Fibroblast of skin of left biceps (primary cell): Measurements from ENCODE around the gene ZNRF1.
"Not testable (repeated sequence)": the region's sequence is repeated elsewhere in the genome, so short reads cannot be mapped to it uniquely, and the experiment has no call there.

Experiments used
- DNase-seq, 2 experiments: peaks; one replicate each; pipeline ENCODE4 v3.0.0-alpha.2; 2013; ENCODE audit warnings: low read depth in 2 of 2

ZNRF1 gene

GRCh38 chr16:75112734-75113491 lies 114.1 kb downstream of the ZNRF1 start:
- DNase-seq, result no peak

DNA sequence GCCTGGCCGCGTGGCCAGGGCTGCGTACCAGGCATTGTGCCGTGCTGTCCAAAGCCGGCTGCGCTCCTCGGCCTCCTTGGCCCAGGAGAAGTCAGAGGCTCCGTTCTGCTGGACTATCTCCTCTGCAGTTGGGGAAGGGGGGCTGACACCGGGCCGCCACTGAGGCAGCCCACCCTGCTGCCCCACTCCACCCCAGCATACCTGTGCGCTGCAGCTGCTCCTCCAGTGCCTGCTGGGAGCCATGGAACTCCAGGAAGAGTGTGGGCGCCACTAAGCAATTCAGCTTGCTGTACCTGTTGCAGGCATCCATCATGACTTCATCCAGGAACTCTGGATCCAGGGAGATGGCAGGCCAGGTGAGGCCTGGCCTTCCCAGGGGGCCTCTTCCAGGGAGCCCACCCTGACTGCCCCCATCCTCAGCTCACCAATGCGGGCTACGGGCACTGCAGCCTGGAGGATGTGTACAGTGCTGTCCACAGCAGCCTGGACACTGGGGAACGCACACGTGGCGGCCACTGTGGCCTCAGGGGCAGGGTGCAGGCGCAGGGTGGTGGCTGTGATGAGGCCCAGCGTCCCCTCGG lies 114.8 kb downstream of the ZNRF1 start:
- DNase-seq, result no peak

DNA sequence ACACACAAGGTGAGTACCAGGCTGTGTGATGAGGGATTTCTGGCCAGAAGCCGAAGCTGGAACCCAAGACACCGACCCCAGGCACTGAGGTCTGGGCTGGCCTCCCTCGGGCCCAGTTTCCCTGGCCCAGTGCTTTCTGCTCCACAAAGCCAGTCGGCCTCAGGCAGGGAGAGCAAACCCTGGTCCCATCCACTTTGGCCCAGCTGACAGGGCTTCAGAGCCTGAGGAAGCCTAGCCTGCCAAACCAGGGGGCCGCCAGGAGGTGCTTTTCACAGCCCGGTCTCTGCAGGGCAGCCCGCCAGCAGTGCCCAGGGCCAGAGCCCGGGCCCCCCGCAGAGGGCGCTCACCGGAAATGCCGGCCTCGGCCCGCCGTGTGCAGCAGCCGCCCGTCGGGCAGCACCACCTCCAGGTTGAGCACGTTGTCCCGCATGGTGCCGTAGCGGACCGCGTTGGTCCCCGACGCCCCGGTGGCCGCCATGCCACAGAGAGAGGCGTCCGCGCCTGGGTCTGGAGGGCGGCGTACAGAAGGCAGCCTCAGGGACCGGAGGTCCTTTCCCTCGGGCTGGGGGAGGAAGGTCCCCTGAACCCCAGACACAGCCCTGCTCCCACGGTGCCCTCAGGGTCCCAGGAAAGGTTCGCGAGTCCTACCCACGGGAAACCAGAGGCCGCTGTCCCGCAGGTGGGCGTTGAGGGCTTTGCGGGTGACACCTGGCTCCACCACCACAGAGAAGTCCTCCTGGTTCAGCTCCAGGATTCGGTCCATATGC lies 115.5 kb downstream of the ZNRF1 start:
- no peak for DNase-seq

DNA sequence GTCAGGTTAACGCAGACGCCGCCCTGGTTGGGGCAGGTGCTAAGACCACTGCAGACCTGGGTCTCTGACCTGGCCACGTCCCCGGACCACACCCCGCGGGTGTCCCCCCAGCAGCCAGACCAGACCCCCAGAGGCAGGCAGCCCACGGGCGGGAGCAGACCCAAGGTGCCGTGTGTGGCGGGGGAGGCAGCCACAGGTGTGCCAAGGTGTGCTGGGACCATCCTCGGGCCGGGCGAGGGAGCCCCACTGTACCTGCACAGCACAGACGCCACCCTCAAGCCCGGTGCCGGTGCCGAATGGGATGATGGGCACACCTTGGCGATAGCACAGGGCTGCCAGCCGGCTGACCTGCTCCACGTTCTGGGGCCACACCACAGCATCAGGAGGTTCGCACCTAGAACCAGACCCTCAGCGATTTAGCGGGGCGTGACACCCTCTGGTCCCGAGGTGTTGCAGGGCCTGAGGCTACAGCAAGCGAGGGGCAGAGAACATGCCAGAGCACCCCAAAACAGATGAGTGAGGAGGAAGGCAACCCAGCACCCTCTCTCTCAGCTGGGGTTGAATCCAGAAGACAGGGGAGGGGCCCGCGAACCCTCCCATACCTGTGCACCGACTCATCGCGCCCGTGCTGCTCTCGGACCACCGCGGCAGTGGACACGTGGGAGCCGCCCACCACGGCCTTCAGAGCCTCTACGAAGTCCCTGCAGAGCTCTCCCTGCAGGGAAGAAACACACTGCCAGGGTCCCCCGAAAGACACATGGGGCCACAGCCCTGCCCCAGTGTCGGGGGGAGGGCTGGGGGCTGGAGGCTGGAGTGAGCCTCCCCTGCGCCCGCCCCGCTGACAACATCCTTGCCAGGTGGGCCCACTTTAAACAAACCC lies 116.4 kb downstream of the ZNRF1 start:
- DNase-seq, result no peak

GRCh38 chr16:75116081-75116910 lies 117.5 kb downstream of the ZNRF1 start, which contains the start of gene LDHD:
Gene LDHD (minus strand): TSS chr16:75116780. CDS start chr16:75116720, 60 bp downstream.
- no peak for DNase-seq

DNA sequence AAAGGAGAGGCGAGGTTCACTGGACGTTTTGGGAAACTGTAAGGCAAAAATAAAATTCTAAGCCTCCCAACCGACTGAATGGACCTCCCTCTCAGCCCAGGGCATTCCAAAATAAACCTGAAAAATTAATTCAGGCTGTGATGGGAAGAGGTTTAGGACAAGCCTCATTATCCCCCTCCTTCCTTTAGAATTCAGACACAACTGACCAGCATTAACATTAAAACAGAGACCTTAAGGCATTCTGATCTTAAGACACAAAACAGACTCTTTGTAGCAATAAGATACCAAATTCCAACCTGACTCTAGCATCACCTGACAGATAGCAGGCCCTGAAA lies 118.1 kb downstream of the ZNRF1 start:
- DNase-seq, result no peak

DNA sequence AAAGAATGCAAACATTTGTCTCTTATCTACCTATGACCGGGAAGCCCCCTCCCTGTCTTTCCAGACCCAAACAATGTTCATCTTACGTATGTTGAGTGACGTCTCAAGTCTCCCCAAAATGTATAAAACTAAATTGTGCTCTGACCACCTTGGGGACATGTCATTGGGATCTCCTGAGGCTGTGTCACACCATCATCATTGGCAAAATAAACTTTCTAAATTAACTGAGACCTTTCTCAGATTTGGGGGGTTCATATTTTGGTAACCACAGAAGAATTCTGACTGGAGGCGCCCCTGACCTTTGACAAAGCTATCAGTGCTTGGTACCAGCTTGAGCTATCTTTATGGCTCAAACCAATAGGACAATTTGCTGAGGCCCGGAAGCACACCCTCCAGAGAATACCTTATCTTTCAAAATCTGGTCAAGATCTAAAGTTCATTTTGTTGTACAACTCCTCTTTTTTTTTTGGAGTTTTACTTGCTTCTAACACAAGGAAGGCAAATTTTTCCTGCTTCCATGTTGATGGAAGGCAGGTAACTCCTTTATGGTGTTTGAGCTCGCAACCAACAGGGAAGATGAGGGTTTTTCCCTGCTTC lies 120.2 kb downstream of the ZNRF1 start:
- DNase-seq, result no peak

- DNase-seq, result no peak
Observed at GRCh38 chr16:75120253-75120652, 121.4 kb downstream of the ZNRF1 start.

DNA sequence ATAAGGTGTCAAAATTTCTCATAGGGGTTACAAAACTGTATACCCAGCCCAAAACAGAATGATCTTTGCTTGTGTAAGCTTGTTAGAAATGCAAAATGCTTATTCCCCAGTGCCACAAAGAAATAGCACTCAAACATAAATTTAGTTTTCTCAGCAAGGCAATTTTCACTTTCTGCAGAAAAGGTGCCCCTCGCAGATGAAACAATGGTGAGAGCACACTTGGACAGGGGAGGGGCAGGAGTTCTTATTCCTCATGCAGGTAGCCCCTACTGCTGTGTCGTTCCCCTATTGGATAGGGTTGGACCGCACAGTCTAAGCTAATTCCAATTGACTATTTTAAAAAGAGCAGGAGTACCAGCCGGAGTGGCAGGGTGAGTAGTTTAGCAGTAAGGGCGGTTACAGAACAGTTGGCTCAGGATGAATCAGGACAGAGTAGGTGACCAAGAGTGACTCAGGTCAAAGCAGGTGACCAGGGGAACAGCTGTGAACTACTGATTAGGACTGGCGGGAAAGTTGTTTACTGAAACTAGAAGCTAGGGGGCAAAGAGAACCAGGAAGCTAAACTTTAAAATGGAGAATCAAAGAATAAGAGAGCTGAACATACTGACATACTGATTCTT lies 123.2 kb downstream of the ZNRF1 start:
- DNase-seq, result no peak

DNA sequence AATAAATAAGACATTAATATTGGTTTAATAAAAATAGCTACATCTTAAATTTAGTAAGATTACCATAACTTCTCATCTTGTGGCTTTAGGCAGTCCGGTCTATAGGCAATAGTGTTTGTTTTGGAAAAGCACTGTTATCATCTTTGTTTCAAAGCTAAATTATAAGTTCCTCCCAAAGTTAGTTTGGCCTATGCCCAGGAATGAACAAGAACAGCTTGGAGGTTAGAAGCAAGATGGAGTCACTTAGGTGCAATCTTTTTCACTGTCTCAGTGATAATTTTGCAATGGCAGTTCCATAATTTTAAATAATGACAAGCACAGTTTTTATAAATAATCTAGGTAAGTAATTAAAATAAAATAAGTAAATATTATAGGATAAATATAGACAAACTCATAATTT lies 123.8 kb downstream of the ZNRF1 start:
- DNase-seq, result no peak

- no peak for DNase-seq
Observed at GRCh38 chr16:75127713-75128415, 129.0 kb downstream of the ZNRF1 start.

DNA sequence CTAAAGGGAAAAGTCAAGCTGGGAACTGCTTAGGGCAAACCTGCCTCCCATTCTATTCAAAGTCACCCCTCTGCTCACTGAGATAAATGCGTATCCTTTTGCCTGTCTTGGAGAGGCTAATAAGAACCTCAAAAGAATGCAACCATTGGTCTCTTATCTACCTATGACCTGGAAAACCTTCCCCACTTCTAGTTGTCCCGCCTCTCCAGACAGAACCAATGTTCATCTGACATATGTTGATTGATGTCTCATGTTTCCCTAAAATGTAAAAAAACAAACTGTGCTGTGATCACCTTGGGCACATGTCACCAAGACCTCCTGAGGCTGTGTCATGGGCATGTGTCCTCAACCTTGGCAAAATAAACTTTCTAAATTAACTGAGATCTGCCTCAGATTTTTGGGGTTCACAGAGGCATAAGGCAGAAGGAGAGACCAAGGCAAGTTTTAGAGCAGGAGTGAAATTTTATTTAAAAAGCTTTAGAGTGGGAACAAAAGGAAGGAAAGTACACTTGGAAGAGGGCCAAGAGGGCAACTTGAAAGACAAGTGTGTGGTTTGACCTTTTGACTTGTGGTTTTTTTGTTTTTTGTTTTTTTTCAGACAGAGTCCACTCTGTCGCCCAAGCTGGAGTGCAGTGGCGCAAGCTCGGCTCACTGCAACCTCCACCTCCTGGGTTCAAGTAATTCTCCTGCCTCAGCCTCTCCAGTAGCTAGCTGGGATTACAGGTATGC lies 130.8 kb downstream of the ZNRF1 start:
- DNase-seq, result not testable (repeated sequence)

GRCh38 chr16:75130150-75130771 lies 131.4 kb downstream of the ZNRF1 start:
- no peak for DNase-seq

GRCh38 chr16:75131081-75131480 lies 132.3 kb downstream of the ZNRF1 start:
- no peak for DNase-seq

DNA sequence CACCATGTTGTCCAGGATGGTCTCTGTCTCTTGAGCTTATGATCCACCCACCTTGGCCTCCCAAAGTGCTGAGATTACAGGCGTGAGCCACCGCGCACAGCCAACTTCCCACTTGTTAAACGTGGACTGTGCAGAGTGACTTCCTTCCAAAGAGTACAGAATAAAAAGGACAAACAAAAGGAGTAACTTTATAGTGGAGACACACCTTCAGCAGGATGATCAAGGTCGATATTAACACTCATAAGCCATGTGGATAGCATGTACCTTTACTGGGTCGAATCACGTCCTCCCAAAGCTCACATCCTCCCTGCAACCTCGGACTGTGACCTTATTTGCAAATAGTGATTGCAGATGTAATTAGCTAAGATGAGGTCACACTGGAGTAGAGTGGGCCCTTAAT lies 139.4 kb downstream of the ZNRF1 start:
- no peak for DNase-seq

DNA sequence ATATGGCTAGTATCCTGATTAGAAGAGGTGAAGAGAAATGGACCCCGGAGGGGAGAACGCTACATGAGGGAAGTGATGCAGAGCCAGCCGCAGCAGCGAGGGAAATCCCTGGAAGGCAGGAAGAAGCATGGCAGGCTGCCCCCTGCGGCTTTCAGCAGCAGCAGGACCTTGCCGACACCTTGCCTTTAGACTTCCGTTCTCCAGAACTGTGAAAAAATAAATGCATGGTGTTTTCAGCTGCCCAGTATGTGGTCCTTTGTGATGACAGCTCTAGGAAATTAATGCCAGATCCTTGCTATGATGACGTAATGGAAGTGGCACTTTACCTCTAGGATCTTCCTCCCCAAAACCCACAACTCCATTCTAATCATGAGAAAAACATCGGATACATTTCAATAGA lies 139.8 kb downstream of the ZNRF1 start:
- peak; percentile 38 to 45 for DNase-seq

- DNase-seq, result no peak
Observed at GRCh38 chr16:75139498-75139897, 140.7 kb downstream of the ZNRF1 start.

GRCh38 chr16:75143941-75144340 lies 145.1 kb downstream of the ZNRF1 start:
- no peak for DNase-seq

- no peak for DNase-seq
Observed at GRCh38 chr16:75147968-75148310, 149.1 kb downstream of the ZNRF1 start.
